ENCODE measurements around the gene MEGF8.

DNA sequence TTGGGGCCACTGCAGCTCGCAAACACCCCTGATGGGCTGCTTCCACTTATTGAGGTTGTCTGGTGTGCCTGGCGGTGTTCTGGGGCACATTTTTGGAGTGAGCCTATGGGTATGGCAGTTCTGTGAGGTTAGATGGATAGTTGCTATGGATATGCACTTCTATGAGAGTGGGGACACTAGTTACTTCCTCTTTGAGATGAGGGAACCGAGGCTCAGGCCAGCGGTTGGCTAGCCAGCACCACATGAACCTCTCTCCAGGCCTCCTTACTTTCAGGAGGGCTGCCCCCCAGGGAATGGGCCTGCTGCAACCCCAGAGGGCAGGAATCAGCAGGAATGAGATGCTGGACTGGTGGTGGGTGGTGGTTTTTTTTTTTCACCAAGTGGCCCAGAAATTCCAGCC lies 37.0 kb upstream of the MEGF8 start:
- no peak for TF ChIP-seq PTRF (tag; IDR thresholded peaks at IDR 0.05)
- TF ChIP-seq ETV6 (IDR thresholded peaks at IDR 0.05; ENCODE audit: borderline replicate concordance in 1 of 2, low read depth in 2 of 2, low read length in 1 of 2): no peak
- TF ChIP-seq ETV6 (CRISPR knock-in tag; IDR thresholded peaks at IDR 0.05; ENCODE audit: borderline replicate concordance): no peak
- no peak for TF ChIP-seq SIN3A (IDR thresholded peaks at IDR 0.05; ENCODE audit: borderline replicate concordance in 2 of 2, control insufficient read depth in 1 of 2, low read depth in 2 of 2, low read length in 2 of 2)
- no peak for TF ChIP-seq PRPF4 (IDR thresholded peaks at IDR 0.05; ENCODE audit: insufficient read depth, low read depth, low read length, poor library complexity, severe bottlenecking)
- no peak for TF ChIP-seq GATAD2A (IDR thresholded peaks at IDR 0.05)
- no peak for TF ChIP-seq TAF1 (IDR thresholded peaks at IDR 0.05; ENCODE audit: control insufficient read depth, extremely low read depth, insufficient read depth, low read length, severe bottlenecking)
- no peak for TF ChIP-seq NR2C2 (CRISPR knock-in tag; IDR thresholded peaks at IDR 0.05)
- no peak for TF ChIP-seq NR2C2 (tag; IDR thresholded peaks at IDR 0.05)
- no peak for TF ChIP-seq CCNT2 (IDR thresholded peaks at IDR 0.05; ENCODE audit: borderline replicate concordance, extremely low read depth, insufficient read length, low read depth, low read length)

Data from K562 (cell line).